HepG2 (cell line): Measurements from ENCODE around the gene KCTD4.

ENCODE experiments used
- HBP1 ChIP-seq: IDR thresholded peaks from 2 replicates; pipeline ENCODE4 v1.6.1; 2016; ENCODE audit warnings: low read depth, control low read depth
- NFYB ChIP-seq: sonication (generic); formaldehyde crosslinking; IDR thresholded peaks from 2 replicates; pipeline ENCODE4 v1.4.0; 2020; ENCODE audit warnings: missing genetic modification reagents
- PCBP1 ChIP-seq: fragments of 200-400 bp; formaldehyde crosslinking; IDR thresholded peaks from 2 replicates; pipeline ENCODE4 v1.6.1; 2017; ENCODE audit warnings: mild to moderate bottlenecking, low read depth, low read length, borderline replicate concordance
- PHF8 ChIP-seq: sonication (generic); formaldehyde crosslinking; IDR thresholded peaks from 2 replicates; pipeline ENCODE4 v1.5.0; 2020; ENCODE audit warnings: missing genetic modification reagents
- POLR2A ChIP-seq, 2 experiments: IDR thresholded peaks; 2 replicates each; pipeline ENCODE4 v1.6.1; 2011; ENCODE audit warnings: low read depth in 2 of 2, low read length in 2 of 2, mild to moderate bottlenecking in 1 of 2, moderate library complexity in 1 of 2; ENCODE audit not compliant: insufficient read depth in 1 of 2
- RFX5 ChIP-seq: IDR thresholded peaks from 2 replicates; pipeline ENCODE4 v1.6.1; 2011; ENCODE audit warnings: low read depth, low read length, improper control_type of control experiment
- SCMH1 ChIP-seq: sonication (generic); formaldehyde crosslinking; IDR thresholded peaks from 2 replicates; pipeline ENCODE4 v1.9.0; 2021; ENCODE audit warnings: missing genetic modification reagents, mild to moderate bottlenecking, borderline replicate concordance
- XBP1 ChIP-seq: sonication (generic); formaldehyde crosslinking; IDR thresholded peaks from 2 replicates; pipeline ENCODE4 v1.5.0; 2020; ENCODE audit warnings: missing genetic modification reagents

- no peak for TF ChIP-seq PHF8 (CRISPR knock-in tag)
- no peak for TF ChIP-seq NFYB (CRISPR knock-in tag)
- TF ChIP-seq XBP1 (CRISPR knock-in tag) = no peak
- no peak for TF ChIP-seq POLR2A (IDR thresholded peaks at IDR 0.05; ENCODE audit: insufficient read depth in 1 of 2, low read depth in 2 of 2, low read length in 2 of 2)
- no peak for TF ChIP-seq SCMH1 (CRISPR knock-in tag)
- no peak for TF ChIP-seq PCBP1
- TF ChIP-seq HBP1 = no peak
- TF ChIP-seq RFX5 = no peak
These were observed 20.5 kb downstream of the KCTD4 start for GRCh38 chr13:45180303-45180702.
